NCI-H748 (cell line): ENCODE measurements around the gene ARHGEF17.

Experiments used
- DNase-seq: peaks from one replicate; lab custom pipeline; 2025; ENCODE audit not compliant: unreplicated experiment; lab: John Stamatoyannopoulos, UW

The ARHGEF17 gene

DNA sequence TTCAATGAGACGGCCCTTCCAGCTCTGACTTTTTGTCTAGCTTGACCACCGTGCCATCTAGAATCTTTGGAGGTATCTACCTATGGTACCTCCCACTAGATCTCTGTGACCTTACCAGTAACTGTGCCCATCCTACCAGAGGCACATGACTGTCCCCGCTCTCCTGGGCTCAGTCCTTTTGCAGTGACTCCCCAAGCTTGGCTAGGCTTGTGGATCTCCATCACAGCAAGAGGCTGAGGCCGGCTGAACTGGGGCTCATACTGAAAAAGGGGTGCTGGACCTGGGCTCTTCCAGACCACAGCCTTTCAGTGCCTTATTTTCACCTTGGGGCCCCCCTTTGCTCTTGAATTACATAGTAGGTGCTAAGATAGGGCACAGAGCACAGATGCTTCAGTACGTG, 95.5 kb downstream of the ARHGEF17 start:
- DNase-seq, result no peak

DNA sequence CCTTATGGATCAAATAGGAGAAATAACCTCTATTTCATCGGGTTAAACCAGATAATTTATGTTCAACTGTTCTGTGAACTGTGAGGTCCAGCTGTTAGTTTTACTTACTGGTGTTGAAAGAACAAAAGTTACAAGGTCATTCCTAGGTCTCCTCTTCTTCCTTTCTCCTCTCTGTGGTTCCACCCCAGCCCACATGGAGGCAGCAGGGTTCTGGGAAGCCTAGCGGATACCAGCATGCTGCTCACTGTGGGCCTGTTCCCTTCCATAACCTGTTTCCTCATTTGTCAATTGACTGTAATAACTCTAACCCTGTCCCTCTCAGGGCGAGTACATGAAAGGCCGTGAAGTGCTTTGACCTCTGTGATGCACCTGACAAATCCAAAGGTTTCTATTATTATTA, 96.0 kb downstream of the ARHGEF17 start:
- DNase-seq, result peak; percentile 43

DNA sequence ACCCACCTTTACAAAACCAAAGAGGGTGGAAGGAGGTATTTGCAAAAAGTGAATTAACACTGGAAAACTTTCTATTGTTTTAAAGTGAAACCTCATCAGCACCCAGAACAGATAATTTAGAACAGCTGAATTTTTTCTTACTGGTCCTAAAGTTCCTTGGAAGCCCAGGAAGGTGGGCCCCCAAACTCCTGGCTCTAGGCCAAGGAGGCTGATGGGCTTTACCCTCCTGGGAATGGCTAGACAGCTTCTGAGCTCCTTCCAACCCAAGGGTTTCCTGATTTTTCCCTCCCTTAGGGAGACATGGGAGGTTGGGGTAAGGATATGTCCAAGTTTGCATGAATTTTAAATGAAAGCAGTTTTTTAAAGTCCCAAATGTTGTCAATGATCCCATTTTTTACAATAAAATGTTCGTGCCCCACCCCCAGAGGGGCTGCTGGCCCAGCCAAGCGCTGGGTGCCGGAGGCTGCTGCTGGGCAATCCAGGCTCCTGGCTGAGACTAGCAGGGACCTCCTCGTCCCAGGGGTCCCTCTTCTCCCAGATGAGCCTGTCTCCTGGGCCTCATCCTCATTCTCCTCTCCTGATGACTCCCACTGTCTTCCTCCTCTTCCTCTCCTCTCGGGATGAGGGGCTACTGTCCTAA, 96.5 kb downstream of the ARHGEF17 start:
- DNase-seq, result no peak

DNA sequence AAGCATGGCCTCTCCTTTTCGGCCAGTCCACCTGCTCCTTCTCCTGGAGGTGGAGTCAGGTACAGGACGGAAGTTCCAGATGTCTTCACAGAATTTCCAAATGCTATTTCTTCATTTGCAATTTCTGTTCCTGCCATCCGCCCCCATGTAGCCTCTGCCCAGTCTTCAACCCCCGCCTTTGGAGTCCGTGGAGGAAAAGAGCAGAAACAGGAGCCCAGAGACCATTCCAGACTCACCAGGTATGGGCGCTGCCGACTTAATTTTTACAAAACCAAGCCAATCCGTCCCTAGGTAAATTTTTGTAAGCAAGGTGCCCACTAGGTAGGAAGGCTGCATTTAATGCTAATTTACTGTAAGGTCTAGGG, 97.1 kb downstream of the ARHGEF17 start:
- DNase-seq, result no peak

DNA sequence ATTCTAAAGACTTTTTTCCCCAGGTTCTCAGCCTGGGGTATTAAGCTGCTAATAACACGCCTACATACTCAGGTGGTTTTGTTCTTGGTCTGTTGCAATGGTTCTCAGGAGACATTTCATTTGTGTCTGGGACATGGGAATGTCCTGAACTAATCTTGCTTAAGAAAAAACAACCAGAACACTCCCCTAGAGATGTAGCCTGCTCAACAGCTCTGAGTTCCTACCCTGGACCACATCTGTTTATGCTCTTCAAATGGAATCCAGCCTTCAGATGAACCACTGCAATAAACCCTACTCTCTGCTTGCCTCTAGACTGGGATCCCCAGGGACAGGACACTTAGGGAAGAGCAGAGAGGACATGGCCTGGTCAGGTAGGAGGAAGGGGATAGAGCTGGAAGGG, 98.1 kb downstream of the ARHGEF17 start:
- DNase-seq, result no peak

DNA sequence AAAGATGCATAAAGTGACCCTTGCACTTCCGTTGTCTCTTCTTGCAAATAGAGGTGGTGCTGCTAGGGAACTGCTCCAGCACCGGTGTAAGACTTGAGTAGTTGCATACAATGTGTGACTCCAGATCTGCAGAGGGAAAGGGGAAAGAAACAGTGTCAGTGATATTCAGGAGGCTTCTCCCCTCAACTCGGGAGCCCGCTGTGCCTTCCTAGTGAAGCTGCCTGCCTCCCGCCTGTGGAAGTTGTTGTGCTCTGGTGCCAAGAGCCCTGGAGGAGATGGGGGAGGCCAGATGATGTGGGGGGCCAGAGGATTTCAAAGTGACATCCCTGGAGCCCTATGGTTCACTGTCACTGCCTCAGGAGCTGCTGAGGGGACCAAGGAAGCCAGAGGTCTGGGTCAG, 98.5 kb downstream of the ARHGEF17 start:
- DNase-seq, result no peak

DNA sequence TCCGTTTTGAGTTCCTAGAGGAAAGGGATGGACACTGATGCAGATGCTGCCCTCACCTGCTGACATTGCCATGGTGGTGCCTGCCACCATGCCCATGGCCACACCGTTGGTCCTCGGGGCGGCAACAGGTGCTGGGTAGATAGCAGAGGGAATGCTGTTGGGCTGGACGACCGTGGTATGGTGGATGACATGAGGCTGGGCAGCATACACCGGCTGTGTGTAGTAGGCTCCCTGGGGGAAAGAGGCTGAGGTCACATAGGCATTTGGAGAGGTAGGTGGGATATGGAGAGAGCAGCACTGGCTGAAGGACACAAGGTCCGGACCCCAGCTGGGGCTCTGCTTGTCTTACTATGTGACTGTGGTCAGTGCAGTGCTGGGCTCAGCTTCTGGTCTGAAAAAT, 101.4 kb downstream of the ARHGEF17 start:
- no peak for DNase-seq

DNA sequence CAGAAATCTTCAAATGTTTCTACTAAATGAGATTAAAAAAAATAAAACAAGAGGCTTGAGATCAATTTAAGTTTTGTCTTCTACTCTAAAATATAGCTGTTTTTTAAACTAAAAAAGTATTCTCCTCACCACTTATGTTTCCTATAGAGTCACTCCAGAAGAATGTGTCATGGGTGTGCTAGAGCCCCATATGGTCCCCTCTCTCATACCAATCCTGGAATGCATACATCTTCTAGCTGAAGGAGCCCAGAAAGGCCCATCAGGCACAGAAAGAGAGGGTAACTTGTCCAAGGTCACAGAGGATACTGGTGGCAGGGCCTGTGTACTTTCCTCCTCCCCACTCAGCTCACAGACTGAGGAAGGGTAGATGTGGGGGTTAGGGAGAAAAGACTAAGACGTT, 102.6 kb downstream of the ARHGEF17 start:
- DNase-seq, result no peak

DNA sequence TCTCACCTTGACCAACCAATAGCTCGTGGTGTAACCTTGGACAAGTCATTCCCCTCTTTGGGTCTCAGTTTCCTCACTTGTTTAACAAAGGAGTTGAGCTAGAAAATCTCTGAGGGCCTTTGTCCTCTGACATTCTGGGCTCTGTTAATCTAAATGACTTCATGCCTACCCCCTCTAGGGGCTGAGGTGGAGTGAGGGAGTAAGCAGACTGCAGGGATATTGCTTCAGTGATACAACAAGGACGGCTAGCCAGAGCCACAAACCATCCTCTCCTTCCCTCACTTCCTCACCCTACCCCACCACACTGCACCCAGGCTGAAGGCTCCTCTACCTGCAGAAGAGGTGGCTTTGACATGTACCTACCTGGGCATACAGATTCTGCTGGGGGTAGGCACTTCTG, 103.0 kb downstream of the ARHGEF17 start:
- no peak for DNase-seq

DNA sequence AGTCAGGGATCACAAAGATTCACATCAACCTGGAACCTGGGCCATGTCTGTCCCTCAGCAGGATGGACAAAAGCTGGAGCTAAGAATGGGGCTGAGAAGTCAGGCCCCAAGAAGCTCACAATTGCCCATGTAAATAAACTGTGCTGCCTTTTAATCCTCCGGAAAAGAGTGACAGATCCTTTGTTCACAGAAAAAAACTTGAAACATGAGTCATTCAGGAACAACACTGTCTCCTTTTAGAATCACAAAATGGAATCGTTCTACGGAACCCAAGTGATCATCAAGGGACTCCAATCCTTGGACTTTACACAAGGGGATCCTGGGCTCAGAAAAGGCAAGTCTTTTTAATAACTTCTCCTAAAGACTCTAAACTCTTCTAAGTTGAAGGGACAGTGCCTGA, 104.2 kb downstream of the ARHGEF17 start:
- DNase-seq, result no peak

DNA sequence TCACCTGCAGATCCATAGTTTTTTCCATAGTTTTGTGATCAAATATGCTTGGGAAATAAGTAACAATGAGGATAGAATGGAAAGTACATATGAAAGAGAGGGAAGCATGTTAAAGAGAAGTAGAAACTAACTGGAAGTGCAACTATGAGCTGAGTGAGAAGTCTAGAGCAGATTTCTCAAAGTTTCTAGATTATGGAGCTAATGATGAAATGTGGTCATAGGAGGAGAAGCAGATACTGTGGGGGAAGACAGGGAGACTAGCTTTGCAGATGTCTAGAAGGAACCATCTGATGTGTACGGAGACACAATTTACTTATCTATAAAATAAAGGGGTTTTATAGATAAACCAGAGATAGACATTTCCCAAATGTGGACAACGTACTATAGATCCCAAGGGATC, 105.2 kb downstream of the ARHGEF17 start:
- no peak for DNase-seq

DNA sequence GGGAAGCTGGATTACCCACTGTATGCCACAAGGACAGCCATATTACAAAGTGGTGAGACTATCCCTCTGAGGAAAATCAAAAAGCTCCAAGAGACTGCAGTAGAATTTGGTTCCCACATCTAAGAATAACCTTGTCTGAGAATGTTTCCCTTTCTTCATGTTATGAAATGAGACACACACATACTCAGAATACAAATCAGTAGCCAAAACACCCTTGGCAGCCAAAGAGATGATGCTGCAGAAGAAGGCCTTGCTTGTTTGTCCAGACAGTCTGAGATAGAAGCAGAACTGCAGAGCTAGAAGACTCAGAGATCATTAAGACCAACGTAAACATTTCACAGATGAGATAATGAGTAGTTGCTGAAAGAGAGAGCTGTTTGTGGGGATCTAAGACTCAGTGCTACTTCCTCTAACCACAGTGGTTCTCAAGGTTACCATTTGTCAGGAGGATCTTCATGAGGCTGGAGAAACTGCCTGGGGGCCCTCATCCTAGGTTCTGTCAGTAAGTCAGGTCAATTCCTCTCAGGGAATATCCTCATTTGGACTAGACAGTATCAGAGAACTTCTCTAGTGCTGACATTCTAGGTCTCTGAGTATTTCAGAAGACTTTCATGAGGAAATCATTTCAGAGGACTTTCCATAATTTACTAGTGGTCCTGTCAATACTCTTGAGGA, 107.0 kb downstream of the ARHGEF17 start:
- DNase-seq, result no peak

DNA sequence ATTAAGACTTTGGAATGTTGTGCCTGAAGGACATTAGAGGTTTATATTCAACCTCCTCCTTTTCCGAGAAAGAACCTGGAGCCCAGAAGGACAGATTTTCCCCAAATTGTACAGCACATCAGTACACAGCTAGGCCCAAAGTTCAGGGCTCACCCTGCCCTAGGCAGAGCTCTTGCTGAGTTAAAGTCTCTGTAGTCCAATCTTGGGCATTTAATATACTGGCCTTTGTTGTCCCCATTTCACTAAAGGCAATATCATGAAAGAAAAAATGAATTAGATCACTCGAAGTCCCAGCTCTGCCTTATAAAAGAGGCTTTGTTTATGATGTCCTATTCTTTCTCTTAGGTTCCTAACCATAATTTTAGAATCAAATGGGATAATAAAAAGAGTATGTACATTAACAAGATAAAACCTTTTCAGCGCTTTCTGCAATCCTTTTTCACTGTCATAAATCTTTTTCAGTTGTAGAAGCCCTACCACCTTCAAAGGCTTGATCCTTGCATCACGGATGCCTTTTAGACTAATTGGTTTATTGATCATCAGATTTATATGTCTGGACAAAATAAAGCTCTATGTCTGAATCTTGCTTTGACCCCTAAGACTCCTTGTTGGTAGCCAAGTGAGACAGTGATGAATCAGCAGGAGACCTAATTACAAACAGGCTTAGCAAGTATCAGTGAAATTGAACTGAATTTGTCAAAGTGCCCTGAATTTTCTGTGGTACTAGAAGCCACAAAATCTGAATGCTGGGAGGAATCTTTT, 108.0 kb downstream of the ARHGEF17 start:
- DNase-seq, result no peak

DNA sequence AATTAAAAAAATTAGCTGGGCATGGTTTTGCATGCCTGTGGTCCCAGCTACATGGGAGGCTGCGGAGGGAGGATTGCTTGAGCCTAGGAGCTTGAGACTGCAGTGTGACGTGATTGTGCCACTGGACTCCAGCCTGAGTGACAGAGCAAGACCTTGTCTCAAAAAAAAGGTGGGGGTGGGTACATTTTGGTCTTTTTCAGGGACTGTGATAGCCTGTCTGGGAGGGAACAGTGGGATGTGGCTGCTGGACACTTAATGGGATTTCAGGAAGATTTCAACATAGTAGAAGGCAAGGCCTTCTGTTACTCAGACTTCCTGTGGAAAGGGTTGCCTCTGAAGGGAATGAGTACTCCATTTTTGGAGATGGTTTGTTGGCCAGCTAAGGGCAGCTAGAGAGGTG, 108.7 kb downstream of the ARHGEF17 start:
- no peak for DNase-seq
